Ovary (tissue), 3 donors: Measurements from ENCODE around the gene PDLIM7.

Experiments
- CTCF ChIP-seq, 3 donors: fragments of 450-650 bp in 2 of 3; fragments of 200-600 bp in 1 of 3; IDR thresholded peaks; one replicate each; pipeline versions ENCODE4 v1.5.1 to v1.8.0; 2016 to 2022; ENCODE audit warnings: antibody characterized with exemption in 3 of 3, mild to moderate bottlenecking in 1 of 3
- EP300 ChIP-seq: sonication (generic); formaldehyde crosslinking; IDR thresholded peaks from one replicate; pipeline ENCODE4 v1.6.1; 2017; ENCODE audit warnings: antibody characterized with exemption
- POLR2A ChIP-seq: fragments of 450-650 bp; IDR thresholded peaks from one replicate; pipeline ENCODE4 v1.6.1; 2017; ENCODE audit warnings: antibody characterized with exemption, mild to moderate bottlenecking, moderate library complexity
- donor health status: DM: no; HTN: no; CAD: no.

- TF ChIP-seq CTCF (IDR thresholded peaks at IDR 0.05) = no peak
- TF ChIP-seq EP300 = no peak
- TF ChIP-seq POLR2A = no peak
These were observed 49.7 kb downstream of the PDLIM7 start for GRCh38 chr5:177447611-177448243.
